Glomerular visceral epithelial cell (primary cell): ENCODE measurements around the gene POPDC2.

Source experiments
- DNase-seq: peaks from one replicate; pipeline ENCODE4 v3.0.0-alpha.2; 2016; ENCODE audit errors: extremely low spot score

POPDC2 gene

GRCh38 chr3:119669906-119670570 is 9.6 kb upstream of the POPDC2 start:
- no peak for DNase-seq

GRCh38 chr3:119665954-119666559 is 5.7 kb upstream of the POPDC2 start:
- DNase-seq = no peak

GRCh38 chr3:119664850-119665379 is 4.5 kb upstream of the POPDC2 start:
- peak; percentile 73 for DNase-seq

- no peak for DNase-seq
Observed at GRCh38 chr3:119664370-119664769, 4.0 kb upstream of the POPDC2 start.

DNA sequence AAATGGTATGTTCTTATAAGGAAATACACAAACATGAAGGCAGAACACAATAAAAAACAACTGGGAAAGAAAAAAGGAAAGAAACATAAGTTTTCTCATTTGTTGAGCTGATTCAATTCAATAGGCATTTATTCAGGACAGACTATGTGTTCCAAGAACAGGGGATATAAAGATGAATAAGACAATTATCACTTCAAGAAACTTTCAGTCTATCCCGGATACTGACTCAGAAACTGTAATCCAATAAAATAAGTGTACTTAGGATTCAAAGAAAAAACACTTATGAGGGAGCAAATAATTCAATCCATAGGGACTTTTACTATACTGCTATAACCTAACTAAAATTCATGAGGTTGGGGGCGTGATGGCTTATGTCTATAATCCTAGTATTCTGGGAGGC is 3.5 kb upstream of the POPDC2 start:
- DNase-seq = no peak

- DNase-seq = peak; percentile 30
Observed at GRCh38 chr3:119662604-119663373, 2.4 kb upstream of the POPDC2 start.

DNA sequence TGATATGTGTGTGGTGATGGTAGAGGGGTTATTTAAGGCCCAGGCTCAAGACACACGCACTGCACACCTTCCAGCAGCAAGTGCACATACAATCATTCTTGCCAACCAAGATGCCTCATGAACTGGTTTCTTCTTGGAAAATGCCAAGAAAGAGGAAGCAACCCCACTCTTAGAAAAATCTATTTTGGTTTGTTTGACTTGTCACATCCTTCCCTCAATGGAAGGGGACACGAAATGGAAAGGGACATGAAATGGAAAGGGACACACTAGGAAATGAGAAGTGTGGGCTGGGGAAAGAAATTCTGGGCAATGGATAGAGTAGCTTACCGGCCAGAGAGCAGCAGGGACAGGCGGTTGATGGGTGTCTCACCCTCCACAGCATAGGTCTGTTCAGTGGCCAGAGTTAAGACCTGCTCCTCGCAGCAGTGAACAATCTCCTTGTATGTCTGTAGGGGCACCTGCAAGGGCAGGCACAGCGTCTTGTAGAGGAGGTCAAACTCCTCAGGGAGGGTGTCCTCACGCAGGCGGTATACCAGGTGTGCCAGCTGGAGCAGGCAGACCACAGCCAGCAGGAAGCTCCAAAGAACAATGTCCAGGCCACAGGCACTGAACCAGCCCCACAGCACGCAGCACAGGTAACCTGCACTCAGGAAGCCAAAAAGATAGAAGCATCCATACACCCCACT is 640 bp downstream of the POPDC2 start:
- DNase-seq = no peak

DNA sequence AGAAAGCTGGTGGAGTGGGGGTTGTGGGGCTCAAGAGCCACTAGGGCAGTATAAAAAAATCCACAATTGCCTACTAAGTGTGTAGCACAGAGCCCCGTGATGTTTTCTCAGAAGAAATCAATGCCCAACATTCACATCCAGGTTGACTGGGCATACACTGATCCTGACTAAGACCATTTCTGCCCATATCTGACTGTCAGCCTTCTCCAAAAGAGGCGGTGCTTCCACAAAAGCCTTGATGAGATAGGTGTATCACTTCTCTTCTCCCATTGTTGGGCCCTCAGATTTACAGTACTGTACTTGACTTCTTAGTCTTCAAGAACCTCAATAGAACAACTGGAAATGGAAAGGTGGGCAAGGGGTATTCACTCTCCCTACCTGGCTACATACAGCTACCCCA is 1.4 kb downstream of the POPDC2 start:
- DNase-seq = no peak

- DNase-seq = no peak
Observed at GRCh38 chr3:119657887-119658702, 2.3 kb downstream of the POPDC2 start.

- no peak for DNase-seq
Observed at GRCh38 chr3:119653876-119654275, 6.5 kb downstream of the POPDC2 start.

- no peak for DNase-seq
Observed at GRCh38 chr3:119652306-119653033, 7.9 kb downstream of the POPDC2 start.

DNA sequence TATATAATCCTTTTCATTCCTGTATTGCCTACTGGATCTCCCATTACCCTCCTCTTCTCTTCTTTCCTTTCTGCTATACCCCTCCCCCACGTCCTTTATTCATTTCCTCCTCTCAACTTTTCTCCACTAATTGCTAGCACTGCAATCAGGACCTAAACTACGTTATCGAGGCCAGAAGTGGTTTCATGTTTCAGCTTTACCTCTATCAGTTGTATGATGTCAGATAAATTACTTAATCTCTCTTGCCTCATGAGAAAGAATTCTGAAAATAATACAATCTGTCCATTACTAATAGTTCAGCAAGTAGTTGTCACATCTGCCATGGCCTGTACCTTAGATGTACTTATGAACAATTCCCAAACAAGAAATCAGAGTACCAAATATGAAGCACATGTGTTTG is 10.6 kb downstream of the POPDC2 start:
- DNase-seq = no peak

DNA sequence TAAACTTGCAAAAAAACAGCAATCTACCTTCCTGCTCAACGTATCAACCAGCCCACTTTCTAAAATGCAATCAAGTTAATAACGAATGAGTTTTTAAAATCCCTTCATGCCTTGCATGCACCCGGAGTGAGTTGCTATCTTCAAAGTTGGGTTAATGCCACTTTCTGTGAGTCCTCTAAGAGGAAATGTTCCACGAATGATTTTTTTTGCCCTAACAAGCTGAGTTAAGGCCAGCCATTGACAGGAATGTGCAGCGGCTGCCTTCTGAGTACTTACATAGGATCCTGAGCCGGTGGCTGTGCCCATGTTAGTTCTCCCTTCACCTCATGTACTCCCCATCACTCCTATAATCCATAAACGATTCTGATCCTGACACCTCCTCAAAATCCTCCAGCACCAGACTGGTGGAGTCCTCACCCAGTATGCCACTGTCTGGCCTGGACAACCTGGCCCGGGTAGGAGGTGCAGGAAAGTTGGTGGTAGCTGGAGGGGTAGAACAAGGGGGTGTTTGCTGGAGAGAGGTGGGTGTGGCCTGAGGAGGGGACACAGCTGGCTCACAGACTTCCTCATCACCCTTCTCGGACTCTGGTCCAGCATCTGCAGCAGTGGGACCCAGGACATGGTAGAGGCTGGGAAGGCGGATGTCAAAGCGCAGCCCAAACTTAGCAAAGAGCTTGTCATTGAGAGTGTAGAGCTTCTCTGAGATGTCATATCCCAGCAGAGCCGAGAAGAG is 12.4 kb downstream of the POPDC2 start:
- DNase-seq = no peak

DNA sequence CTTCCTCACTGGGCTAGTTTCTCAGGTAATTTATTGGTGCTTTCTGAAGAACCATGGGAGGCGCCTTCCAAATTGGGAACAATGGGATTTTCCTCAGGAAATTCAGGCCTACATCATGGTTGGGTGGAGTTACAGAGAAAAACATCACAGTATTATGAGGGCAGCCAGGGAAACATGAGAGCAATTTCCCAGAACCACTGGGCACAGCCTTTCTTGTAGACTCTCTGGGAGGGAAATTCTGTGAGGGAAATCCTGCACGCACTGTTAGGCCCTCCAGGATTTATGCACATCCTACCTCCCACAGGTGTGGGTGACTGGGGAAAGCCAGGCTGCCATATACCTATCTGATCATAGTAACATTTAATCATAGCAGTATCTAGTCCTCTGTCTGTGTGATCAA is 13.2 kb downstream of the POPDC2 start:
- DNase-seq = no peak

DNA sequence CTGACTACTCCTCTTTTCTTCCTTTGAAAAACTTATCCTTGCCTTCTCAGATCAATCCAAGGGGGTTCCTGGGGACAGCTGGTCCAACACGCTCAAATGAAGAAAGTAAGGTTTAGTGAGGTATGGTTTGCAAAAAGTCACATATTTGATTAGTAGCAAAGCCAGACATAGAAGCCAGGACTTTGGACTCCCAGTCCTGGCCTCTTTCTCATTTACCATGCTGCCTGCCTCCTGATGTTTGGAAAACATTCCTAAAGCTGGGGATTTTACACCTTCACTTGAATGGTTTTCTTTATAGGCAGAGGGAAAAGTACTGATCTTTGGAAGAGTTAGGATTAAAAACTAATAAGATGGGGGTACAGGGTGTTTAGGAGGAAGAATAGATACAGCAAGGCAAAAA is 14.6 kb downstream of the POPDC2 start:
- no peak for DNase-seq

- no peak for DNase-seq
Observed at GRCh38 chr3:119644481-119644880, 15.9 kb downstream of the POPDC2 start.

GRCh38 chr3:119643528-119643927 is 16.9 kb downstream of the POPDC2 start:
- DNase-seq = peak; percentile 40

GRCh38 chr3:119642746-119643473 is 17.5 kb downstream of the POPDC2 start:
- no peak for DNase-seq

GRCh38 chr3:119641416-119641815 is 19.0 kb downstream of the POPDC2 start:
- DNase-seq = no peak
